Ovary (tissue), 3 donors: Measurements from ENCODE around the gene CAP1.

Experiments
- CTCF ChIP-seq, 3 donors: fragments of 450-650 bp in 2 of 3; fragments of 200-600 bp in 1 of 3; IDR thresholded peaks; one replicate each; pipeline versions ENCODE4 v1.5.1 to v1.8.0; 2016 to 2022; ENCODE audit warnings: antibody characterized with exemption in 3 of 3, mild to moderate bottlenecking in 1 of 3
- POLR2A ChIP-seq: fragments of 450-650 bp; IDR thresholded peaks from one replicate; pipeline ENCODE4 v1.6.1; 2017; ENCODE audit warnings: antibody characterized with exemption, mild to moderate bottlenecking, moderate library complexity
- donor health status: DM: no; HTN: no; CAD: no.

GRCh38 chr1:40090652-40091355 lies 50.3 kb downstream of the CAP1 start:
- TF ChIP-seq CTCF (IDR thresholded peaks at IDR 0.05) (no peak), POLR2A (no peak)
